Ascending aorta (tissue), 2 donors: Measurements from ENCODE around the gene FHL5. TPM values are rescaled to one million over a fixed set of nuclear protein-coding genes. Genes with fewer than 3 reads are reported as not detected.

Experiments
- DNase-seq, 2 donors: peaks; one replicate each; pipeline ENCODE4 v3.0.0-alpha.2; 2019; ENCODE audit warnings: low spot score in 2 of 2
- H3K27ac ChIP-seq, 2 donors: fragments of 200-600 bp; sonication (generic); one replicate each; pipeline ENCODE4 v1.5.1; 2016 to 2017; ENCODE audit warnings: mild to moderate bottlenecking in 1 of 2
- H3K27me3 ChIP-seq: fragments of 200-600 bp; sonication (generic); one replicate; pipeline ENCODE4 v1.5.1; 2017
- H3K36me3 ChIP-seq, 2 donors: fragments of 200-600 bp; sonication (generic); one replicate each; pipeline ENCODE4 v1.5.1; 2016
- H3K4me1 ChIP-seq, 2 donors: fragments of 200-600 bp; sonication (generic); one replicate each; pipeline ENCODE4 v1.5.1; 2016 to 2017; ENCODE audit warnings: mild to moderate bottlenecking in 1 of 2
- H3K4me3 ChIP-seq, 2 donors: fragments of 200-600 bp; sonication (generic); one replicate each; pipeline ENCODE4 v1.5.1; 2016 to 2017; ENCODE audit warnings: mild to moderate bottlenecking in 1 of 2
- H3K9me3 ChIP-seq, 2 donors: fragments of 200-600 bp; sonication (generic); one replicate each; pipeline ENCODE4 v1.5.1; 2016
- CTCF ChIP-seq, 3 experiments: fragments of 200-600 bp in 2 of 3; fragments of 450-650 bp in 1 of 3; sonication (generic) in 2 of 3; IDR thresholded peaks; one replicate each; pipeline ENCODE4 v1.5.1; 2016 to 2019; ENCODE audit warnings: antibody characterized with exemption in 3 of 3, mild to moderate bottlenecking in 1 of 3, moderate library complexity in 1 of 3
- intact Hi-C: fragments of 100-400 bp; cut with DNase I; formaldehyde crosslinking; loops from one replicate; pipeline ENCODE4 v1.15.1; 2023
- total RNA-seq: library from RNA; depleted of rRNA; stranded (reverse); fragments of >200 nt; gene quantifications from one replicate; pipeline ENCODE4 v1.1.0, GENCODE V29; 2016

Gene FHL5
- total RNA-seq, 1 donor from 2014 or later: 128 TPM

GRCh38 chr6:96652552-96652951, 89.6 kb downstream of the FHL5 start:
- H3K4me1 ChIP-seq: no peaks in the 10 kb centered on the region
- intact Hi-C loops: no loop called here
- no peaks in the 10 kb centered on the region for H3K27me3 ChIP-seq
- H3K27ac ChIP-seq: no peak overlapping the region
- no peak overlapping the region for H3K4me3 ChIP-seq
- no peak for TF ChIP-seq CTCF (IDR thresholded peaks at IDR 0.05)
- no peak for DNase-seq
- H3K36me3 ChIP-seq: no peaks in the 10 kb centered on the region
- H3K9me3 ChIP-seq: no peaks in the 10 kb centered on the region

- no peak for TF ChIP-seq CTCF (IDR thresholded peaks at IDR 0.05)
- no peaks in the 10 kb centered on the region for H3K9me3 ChIP-seq
These were observed 90.3 kb downstream of the FHL5 start for GRCh38 chr6:96653181-96653580.

GRCh38 chr6:96656567-96656966, 93.6 kb downstream of the FHL5 start:
- no peak for DNase-seq
- intact Hi-C loops: no loop called here
- no peak for TF ChIP-seq CTCF (IDR thresholded peaks at IDR 0.05)

More at GRCh38 chr6:96653181-96653580, 90.3 kb downstream of the FHL5 start:
- H3K4me1 ChIP-seq: no peaks in the 10 kb centered on the region
- intact Hi-C loops: no loop called here
- H3K27ac ChIP-seq: no peak overlapping the region
- H3K4me3 ChIP-seq: no peak overlapping the region
- DNase-seq: no peak
- no peaks in the 10 kb centered on the region for H3K36me3 ChIP-seq
- H3K27me3 ChIP-seq: no peaks in the 10 kb centered on the region

GRCh38 chr6:96657344-96657743, 94.4 kb downstream of the FHL5 start:
- no peak for TF ChIP-seq CTCF (IDR thresholded peaks at IDR 0.05)
- Histone ChIP-seq H3K27me3 (no peaks in the 10 kb centered on the region), H3K9me3 (no peaks in the 10 kb centered on the region), H3K27ac (no peak overlapping the region), H3K4me1 (no peaks in the 10 kb centered on the region), H3K4me3 (no peak overlapping the region), H3K36me3 (no peaks in the 10 kb centered on the region)
- intact Hi-C loops: no loop called here
- DNase-seq: no peak

More at GRCh38 chr6:96656567-96656966, 93.6 kb downstream of the FHL5 start:
- H3K4me3 ChIP-seq: no peak overlapping the region
- no peaks in the 10 kb centered on the region for H3K9me3 ChIP-seq
- no peaks in the 10 kb centered on the region for H3K27me3 ChIP-seq
- H3K27ac ChIP-seq: no peak overlapping the region
- H3K36me3 ChIP-seq: no peaks in the 10 kb centered on the region
- H3K4me1 ChIP-seq: no peaks in the 10 kb centered on the region

- H3K4me3 ChIP-seq: no peak overlapping the region
- H3K27ac ChIP-seq: no peak overlapping the region
- no peaks in the 10 kb centered on the region for H3K4me1 ChIP-seq
- no peak for TF ChIP-seq CTCF (IDR thresholded peaks at IDR 0.05)
- H3K9me3 ChIP-seq: no peaks in the 10 kb centered on the region
- H3K36me3 ChIP-seq: no peaks in the 10 kb centered on the region
- no peaks in the 10 kb centered on the region for H3K27me3 ChIP-seq
- intact Hi-C loops: no loop called here
- no peak for DNase-seq
These were observed 96.3 kb downstream of the FHL5 start for GRCh38 chr6:96659084-96659845.

Other genes starting within 250 kb of the FHL5 start
- gene UFL1, start 41.3 kb upstream of the FHL5 start, total RNA-seq: 15.4 TPM